UCSD-AML1 (cell line): ENCODE results near the gene LYVE1.
A peak's percentile ranks its signal among the peaks of the same experiment; 100 is the strongest.

Experiments
- DNase-seq: peaks from one replicate; lab custom pipeline; 2025; ENCODE audit not compliant: unreplicated experiment; lab: John Stamatoyannopoulos, UW

Gene LYVE1

GRCh38 chr11:10561043-10561818, 7.2 kb downstream of the LYVE1 start:
- DNase-seq, result no peak

GRCh38 chr11:10558288-10558687, 10.2 kb downstream of the LYVE1 start:
- DNase-seq, result no peak

- DNase-seq, result no peak
Observed at GRCh38 chr11:10556590-10556989, 11.9 kb downstream of the LYVE1 start.

- no peak for DNase-seq
Observed at GRCh38 chr11:10551845-10552352, 16.6 kb downstream of the LYVE1 start.

GRCh38 chr11:10551290-10551592, 17.2 kb downstream of the LYVE1 start:
- DNase-seq, result no peak

GRCh38 chr11:10550503-10551289, 17.8 kb downstream of the LYVE1 start:
- no peak for DNase-seq

- no peak for DNase-seq
Observed at GRCh38 chr11:10544491-10545465, 23.7 kb downstream of the LYVE1 start.

- no peak for DNase-seq
Observed at GRCh38 chr11:10543782-10544181, 24.7 kb downstream of the LYVE1 start.

- DNase-seq, result no peak
Observed at GRCh38 chr11:10542776-10543175, 25.7 kb downstream of the LYVE1 start.

- DNase-seq, result no peak
Observed at GRCh38 chr11:10541561-10541930, 26.9 kb downstream of the LYVE1 start.

- DNase-seq, result peak; percentile 95
Observed at GRCh38 chr11:10540915-10541560, 27.4 kb downstream of the LYVE1 start, which contains the start of gene RNF141. Gene RNF141, minus strand, starts transcription at chr11:10541187. Its CDS starts 7,029 bp downstream, at chr11:10534158.

GRCh38 chr11:10540546-10540914, 27.9 kb downstream of the LYVE1 start:
- no peak for DNase-seq

GRCh38 chr11:10539339-10539738, 29.1 kb downstream of the LYVE1 start:
- no peak for DNase-seq

- DNase-seq, result no peak
Observed at GRCh38 chr11:10538924-10539323, 29.5 kb downstream of the LYVE1 start.

- DNase-seq, result no peak
Observed at GRCh38 chr11:10537600-10537999, 30.9 kb downstream of the LYVE1 start.

- no peak for DNase-seq
Observed at GRCh38 chr11:10534316-10534715, 34.1 kb downstream of the LYVE1 start.

- DNase-seq, result no peak
Observed at GRCh38 chr11:10533323-10533722, 35.1 kb downstream of the LYVE1 start.

GRCh38 chr11:10532526-10532925, 35.9 kb downstream of the LYVE1 start:
- no peak for DNase-seq

- no peak for DNase-seq
Observed at GRCh38 chr11:10529279-10529678, 39.2 kb downstream of the LYVE1 start.

- no peak for DNase-seq
Observed at GRCh38 chr11:10528121-10528520, 40.3 kb downstream of the LYVE1 start.
